DMS 273 (cell line): ENCODE results near the gene USH1G.
"Not testable (repeated sequence)": the region's sequence is repeated elsewhere in the genome, so short reads cannot be mapped to it uniquely, and the experiment has no call there.

Experiments used
- DNase-seq: peaks from one replicate; lab custom pipeline; 2025; ENCODE audit not compliant: unreplicated experiment; lab: John Stamatoyannopoulos, UW

Gene USH1G

DNA sequence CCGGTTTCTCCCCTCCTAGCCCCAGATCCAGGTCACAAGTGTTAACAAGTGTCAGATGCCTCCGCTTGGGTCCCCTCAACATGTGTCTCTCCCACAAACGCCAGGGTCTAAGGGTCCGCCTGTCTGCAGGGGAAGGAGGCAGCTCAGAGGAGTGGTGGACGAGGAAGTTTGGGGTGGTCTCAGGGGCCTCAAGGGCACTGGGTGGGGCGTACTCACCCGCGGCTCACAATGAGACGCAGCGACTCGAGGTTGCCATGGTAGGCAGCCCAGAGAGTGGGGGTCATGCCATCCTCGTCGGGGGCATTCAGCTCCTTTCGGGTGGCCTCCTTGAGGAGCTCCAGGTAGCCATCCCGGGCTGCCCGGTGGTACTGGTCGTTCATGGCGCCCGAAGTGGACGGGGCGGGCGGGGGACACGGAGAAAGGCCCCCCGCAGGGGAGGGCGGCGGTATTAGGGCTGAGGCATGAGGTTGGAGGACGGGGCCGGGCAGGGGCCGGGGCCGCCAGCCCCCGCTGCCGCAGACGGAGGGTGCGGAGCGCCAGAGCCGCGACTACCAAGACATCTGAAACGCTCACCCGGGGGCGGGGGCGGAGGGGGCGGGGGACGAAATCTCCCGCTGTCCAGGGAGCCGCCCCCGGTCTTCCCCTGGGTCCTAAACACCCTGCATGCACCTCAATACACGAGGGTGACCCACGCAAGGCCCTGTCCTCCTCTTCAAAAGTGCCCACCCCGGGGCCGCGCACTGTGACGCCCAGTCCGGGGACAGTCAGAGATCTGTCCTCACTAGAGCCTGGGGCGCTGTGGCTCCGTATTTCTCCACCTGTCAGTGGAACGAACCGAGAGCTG lies at the start of gene USH1G:
Gene USH1G (minus strand): TSS at position 562 of the 844 bp plus-strand sequence. CDS start 182 bp downstream, at position 380.
- DNase-seq: peak; percentile 57

GRCh38 chr17:74972107-74972972 lies 49.3 kb upstream of the USH1G start, which contains the start of gene HID1:
Gene HID1, minus strand, starts transcription at chr17:74972759. Its CDS starts 103 bp downstream, at chr17:74972656.
- DNase-seq: peak; percentile 79

DNA sequence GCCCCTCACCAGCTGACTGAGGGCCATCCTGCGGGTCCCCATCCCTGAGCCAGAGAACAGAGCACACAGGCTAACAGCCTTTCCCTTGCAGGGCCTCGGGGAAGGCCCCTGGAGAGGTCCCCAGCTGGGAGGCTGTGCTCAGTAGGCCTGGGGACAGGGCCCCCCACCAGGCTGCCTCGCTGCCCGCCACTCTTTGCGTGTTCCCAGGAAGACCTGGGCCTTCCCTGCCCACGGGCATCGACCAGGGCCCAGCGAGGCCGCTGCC lies 48.7 kb upstream of the USH1G start:
- DNase-seq: no peak

DNA sequence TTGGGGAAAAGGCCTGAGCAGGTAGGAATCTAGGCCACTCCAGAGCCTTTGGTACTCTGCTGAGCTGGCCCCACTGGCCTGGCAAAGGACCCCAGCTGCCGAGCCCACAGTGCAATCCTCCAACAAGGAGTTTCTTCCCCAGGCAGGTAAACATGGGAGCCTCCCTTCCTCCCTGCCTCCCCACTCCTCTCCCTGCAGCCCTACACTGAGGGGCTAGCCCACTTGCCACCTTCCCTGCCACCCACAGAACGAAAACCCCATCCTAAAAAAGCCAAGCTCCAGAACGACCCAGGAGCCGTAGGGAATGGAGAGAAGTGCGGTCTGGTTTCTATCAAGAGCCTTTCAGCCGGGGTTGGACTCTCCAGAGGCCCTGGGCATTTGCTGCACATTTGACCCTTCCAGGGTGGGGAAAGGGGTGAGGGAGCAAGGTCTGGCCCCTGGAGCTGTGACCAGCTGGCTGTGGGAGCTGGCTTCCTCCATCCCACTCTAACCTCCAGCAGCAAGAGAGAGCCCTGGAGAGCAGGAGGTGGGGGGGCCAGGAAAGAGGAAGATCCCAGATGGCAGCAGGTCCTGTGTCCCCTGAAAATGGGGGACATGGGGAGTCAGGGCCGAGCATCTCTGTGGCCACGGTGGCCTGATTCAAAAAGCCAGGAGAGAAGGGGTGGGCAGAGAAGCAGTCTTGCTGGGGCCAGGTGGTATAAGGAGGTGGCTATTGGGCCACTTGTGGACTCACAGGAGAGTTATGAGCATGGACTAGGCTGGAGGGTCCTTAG lies 48.2 kb upstream of the USH1G start:
- DNase-seq: no peak

GRCh38 chr17:74970395-74970794 lies 47.3 kb upstream of the USH1G start:
- no peak for DNase-seq

GRCh38 chr17:74969501-74969900 lies 46.4 kb upstream of the USH1G start:
- not testable (repeated sequence) for DNase-seq

- DNase-seq: no peak
Measured at GRCh38 chr17:74968361-74968780, 45.3 kb upstream of the USH1G start.

DNA sequence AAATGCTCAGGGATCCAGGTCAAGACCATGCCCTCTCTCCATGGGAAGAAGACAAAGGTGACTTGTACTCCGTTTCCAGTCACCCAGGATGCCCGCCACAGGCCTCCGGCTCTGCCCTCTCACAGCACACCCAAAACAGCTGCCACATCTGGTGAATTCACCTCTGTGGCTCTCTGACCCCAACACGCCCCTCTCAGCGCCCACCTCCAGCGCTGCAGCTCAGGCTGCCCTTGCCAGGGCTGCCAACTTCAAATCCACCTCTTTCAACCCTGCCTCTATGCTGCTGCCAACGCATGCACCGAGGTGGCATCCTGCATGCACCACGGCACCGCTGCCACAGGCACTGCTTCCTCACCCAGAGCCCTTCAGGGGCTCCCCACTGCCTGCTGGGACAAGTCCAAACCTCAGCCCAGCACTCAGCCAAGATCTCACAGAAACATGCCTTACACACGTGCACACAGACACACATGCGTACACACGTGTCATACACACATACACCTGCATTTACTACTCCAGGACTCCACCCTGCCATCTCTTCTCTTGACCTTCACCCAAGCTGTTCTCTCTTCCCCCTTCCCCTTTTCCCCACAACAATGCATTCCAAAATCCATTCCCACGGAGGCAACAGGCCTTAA lies 42.0 kb upstream of the USH1G start:
- no peak for DNase-seq

DNA sequence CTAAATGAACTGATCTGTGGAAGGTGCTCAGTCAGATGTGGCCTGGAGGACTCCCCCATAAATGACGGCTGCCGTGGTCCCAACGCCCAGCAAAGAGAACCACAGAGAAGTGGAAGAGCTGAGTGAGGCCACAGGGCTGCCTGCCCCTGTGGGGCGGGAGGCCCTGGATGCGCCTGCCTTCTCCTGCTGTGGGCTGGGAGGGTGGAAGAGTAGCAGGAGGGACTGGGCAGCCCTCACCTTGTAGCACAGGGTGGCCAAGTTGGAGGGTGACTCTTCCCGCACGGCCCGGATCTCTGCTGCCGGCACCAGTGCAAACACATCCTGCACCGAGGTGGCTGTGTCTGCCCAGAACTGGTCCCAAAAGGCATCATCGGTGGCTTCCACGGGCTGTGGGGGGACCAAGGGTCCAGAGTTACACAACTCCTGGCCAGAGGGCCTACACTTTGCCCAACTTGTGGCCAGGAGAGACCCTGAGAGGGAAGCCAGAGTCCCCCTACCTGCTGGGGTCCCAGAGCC lies 41.2 kb upstream of the USH1G start:
- no peak for DNase-seq

DNA sequence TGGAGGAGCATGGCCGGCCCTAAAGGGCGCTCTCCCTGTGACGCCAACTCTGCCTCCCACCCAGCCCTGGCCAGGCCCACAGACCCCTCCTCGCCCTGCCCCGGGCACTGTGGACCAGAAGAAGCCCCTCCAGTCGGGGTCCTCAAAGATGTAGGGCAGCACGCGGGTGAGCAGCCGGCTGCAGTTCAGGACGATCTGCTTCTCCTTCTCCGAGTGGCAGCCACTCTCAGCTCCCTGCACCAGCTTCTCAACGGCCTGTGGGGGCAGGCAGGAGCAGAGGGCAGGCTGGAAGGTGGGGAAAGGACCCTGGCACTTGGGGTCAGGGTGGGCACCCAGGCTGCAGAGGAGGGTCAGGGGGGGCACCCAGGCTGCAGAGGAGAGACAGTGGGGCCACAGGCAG lies 40.6 kb upstream of the USH1G start:
- DNase-seq: peak; percentile 47

- DNase-seq: peak; percentile 42
Measured at GRCh38 chr17:74962622-74963394, 39.8 kb upstream of the USH1G start.

- DNase-seq: peak; percentile 95
Measured at GRCh38 chr17:74961657-74962350, 38.7 kb upstream of the USH1G start.

- peak; percentile 88 for DNase-seq
Measured at GRCh38 chr17:74960570-74961342, 37.7 kb upstream of the USH1G start.

DNA sequence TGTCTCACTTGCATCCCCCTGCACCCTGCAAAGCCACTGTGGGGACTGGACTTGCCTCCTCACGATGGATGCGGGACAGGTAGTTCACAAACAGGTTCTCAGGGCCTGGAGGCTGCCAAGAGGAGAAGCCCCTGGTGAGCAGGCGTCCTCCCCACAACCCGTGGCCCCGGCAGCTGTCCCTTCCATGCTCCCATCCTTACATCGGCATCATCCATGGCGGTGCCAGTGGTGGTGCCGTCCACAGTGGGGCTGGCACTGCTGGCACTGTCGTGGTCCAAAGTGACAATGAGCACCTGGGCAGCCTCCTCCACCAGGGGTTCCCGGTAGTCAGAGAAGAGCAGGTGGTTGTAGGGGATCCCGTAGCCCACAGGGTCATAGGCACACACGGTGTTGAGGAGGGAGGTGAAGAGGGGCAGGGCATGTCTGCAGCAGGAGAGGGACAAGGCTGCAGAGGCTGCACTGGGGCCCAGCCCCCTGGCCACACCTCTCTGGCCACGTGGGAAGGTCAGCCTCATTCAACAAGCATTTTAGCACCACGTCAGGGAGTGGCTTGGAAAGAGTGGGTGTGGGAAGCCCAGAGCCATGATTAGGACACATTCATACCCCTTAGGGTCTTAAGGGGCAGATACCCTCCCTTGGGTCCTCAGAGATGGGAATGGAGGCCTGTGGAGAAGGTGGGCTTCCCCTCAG lies 36.9 kb upstream of the USH1G start:
- peak; percentile 45 for DNase-seq

- peak; percentile 89 for DNase-seq
Measured at GRCh38 chr17:74957935-74958740, 35.1 kb upstream of the USH1G start.

DNA sequence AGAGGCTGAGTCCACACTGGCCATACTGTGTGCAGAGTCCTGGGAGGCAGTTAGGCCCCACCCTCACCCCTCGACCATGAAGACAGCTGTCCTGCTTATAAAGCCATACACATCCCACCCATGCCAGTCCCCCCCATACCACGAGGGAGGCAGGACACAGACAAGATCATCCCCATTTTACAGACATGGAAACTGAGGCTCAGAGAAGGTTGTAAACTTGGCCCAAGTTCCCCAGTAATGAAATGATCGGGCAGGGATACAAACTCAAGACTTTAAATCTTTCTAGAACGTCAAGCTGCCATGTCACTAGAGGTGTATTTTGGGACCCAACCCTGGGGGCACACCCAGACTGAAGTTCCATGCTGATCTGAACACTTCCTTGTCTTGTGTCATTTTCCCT lies 33.0 kb upstream of the USH1G start:
- no peak for DNase-seq
